Stimulated activated CD8-positive, alpha-beta memory T cell treated with anti-CD3 and anti-CD28 coated beads, Interleukin-15, amount 100 ng/mL, for 1 hour (primary cell): ENCODE measurements around the gene PLPP4.
"Not testable (repeated sequence)": the region's sequence is repeated elsewhere in the genome, so short reads cannot be mapped to it uniquely, and the experiment has no call there.

Experiments
- DNase-seq: peaks from one replicate; pipeline ENCODE4 v3.0.0-alpha.2; 2020; ENCODE audit warnings: low read depth

The PLPP4 gene

GRCh38 chr10:120490288-120490687 is 33.3 kb downstream of the PLPP4 start:
- no peak for DNase-seq

- DNase-seq, result no peak
Measured at GRCh38 chr10:120492346-120492745, 35.3 kb downstream of the PLPP4 start.

GRCh38 chr10:120493411-120494312 is 36.6 kb downstream of the PLPP4 start:
- DNase-seq, result no peak

- no peak for DNase-seq
Measured at GRCh38 chr10:120494313-120494710, 37.3 kb downstream of the PLPP4 start.

GRCh38 chr10:120495226-120496009 is 38.4 kb downstream of the PLPP4 start:
- DNase-seq, result no peak

- DNase-seq, result no peak
Measured at GRCh38 chr10:120499883-120500282, 42.9 kb downstream of the PLPP4 start.

GRCh38 chr10:120503689-120504088 is 46.7 kb downstream of the PLPP4 start:
- DNase-seq, result no peak

GRCh38 chr10:120504227-120504626 is 47.2 kb downstream of the PLPP4 start:
- not testable (repeated sequence) for DNase-seq

- DNase-seq, result no peak
Measured at GRCh38 chr10:120505056-120505455, 48.0 kb downstream of the PLPP4 start.

- DNase-seq, result no peak
Measured at GRCh38 chr10:120505866-120506265, 48.8 kb downstream of the PLPP4 start.

GRCh38 chr10:120506674-120507073 is 49.6 kb downstream of the PLPP4 start:
- no peak for DNase-seq

GRCh38 chr10:120507175-120507574 is 50.1 kb downstream of the PLPP4 start:
- no peak for DNase-seq

GRCh38 chr10:120507651-120508050 is 50.6 kb downstream of the PLPP4 start:
- no peak for DNase-seq

- DNase-seq, result no peak
Measured at GRCh38 chr10:120508393-120508792, 51.4 kb downstream of the PLPP4 start.

GRCh38 chr10:120508966-120509365 is 51.9 kb downstream of the PLPP4 start:
- DNase-seq, result no peak

- no peak for DNase-seq
Measured at GRCh38 chr10:120511165-120511564, 54.1 kb downstream of the PLPP4 start.

- no peak for DNase-seq
Measured at GRCh38 chr10:120513307-120513796, 56.3 kb downstream of the PLPP4 start.

GRCh38 chr10:120514035-120514620 is 57.1 kb downstream of the PLPP4 start:
- DNase-seq, result no peak

GRCh38 chr10:120514959-120515358 is 57.9 kb downstream of the PLPP4 start:
- DNase-seq, result no peak

- no peak for DNase-seq
Measured at GRCh38 chr10:120515741-120516140, 58.7 kb downstream of the PLPP4 start.

- no peak for DNase-seq
Measured at GRCh38 chr10:120516426-120516825, 59.4 kb downstream of the PLPP4 start.

- DNase-seq, result no peak
Measured at GRCh38 chr10:120517196-120517595, 60.2 kb downstream of the PLPP4 start.
